Mesodermal cell (in vitro differentiated cells): Measurements from ENCODE around the gene DBH.

Source experiments
- H3K27ac ChIP-seq: 2 replicates; pipeline ENCODE4 v1.7.0; 2013; ENCODE audit warnings: mild to moderate bottlenecking, low read depth, low read length, moderate library complexity; ENCODE audit not compliant: severe bottlenecking
- H3K36me3 ChIP-seq: 2 replicates; pipeline ENCODE4 v1.7.1; 2013; ENCODE audit warnings: mild to moderate bottlenecking, low read length, moderate library complexity; ENCODE audit not compliant: control insufficient read depth, insufficient read depth
- H3K4me1 ChIP-seq: one replicate; pipeline ENCODE4 v1.7.1; 2013; ENCODE audit warnings: mild to moderate bottlenecking, low read length; ENCODE audit not compliant: insufficient read depth, control insufficient read depth, poor library complexity, severe bottlenecking
- H3K4me3 ChIP-seq: 2 replicates; pipeline ENCODE4 v1.7.0; 2013; ENCODE audit warnings: low read length, control low read depth, mild to moderate bottlenecking; ENCODE audit not compliant: insufficient read depth, poor library complexity, severe bottlenecking; ENCODE audit errors: extremely low read depth
- H3K9me3 ChIP-seq: 2 replicates; pipeline ENCODE4 v1.7.1; 2013; ENCODE audit warnings: mild to moderate bottlenecking, low read length, moderate library complexity; ENCODE audit not compliant: control insufficient read depth
- WGBS, 2 experiments: methylation state at CpG; one replicate each; pipeline ENCODE4 v1.1.5; 2013; ENCODE audit warnings: missing lambda C conversion rate in 2 of 2; ENCODE audit not compliant: insufficient coverage in 2 of 2; 5-methylcytosine and 5-hydroxymethylcytosine counted together

DBH gene

GRCh38 chr9:133677126-133678010 lies 41.2 kb downstream of the DBH start:
- H3K4me3 ChIP-seq = no peak overlapping the region
- H3K36me3 ChIP-seq = no peaks in the 10 kb centered on the region
- WGBS, 2 experiments = 86 to 95% methylated on average over 10 to 15 of the region's 17 CpGs
- no peaks in the 10 kb centered on the region for H3K9me3 ChIP-seq
- H3K4me1 ChIP-seq = peaks cover 7% of the 10 kb centered on the region
- H3K27ac ChIP-seq = no peak overlapping the region

GRCh38 chr9:133679056-133679455 lies 42.9 kb downstream of the DBH start:
- Histone ChIP-seq H3K36me3 (no peaks in the 10 kb centered on the region), H3K9me3 (no peaks in the 10 kb centered on the region), H3K27ac (no peak overlapping the region), H3K4me1 (peaks cover 18% of the 10 kb centered on the region), H3K4me3 (no peak overlapping the region)
- 88 to 91% methylated on average over 13 to 15 of the region's 15 CpGs for WGBS, 2 experiments

- H3K4me3 ChIP-seq = no peak overlapping the region
- H3K4me1 ChIP-seq = peaks cover 23% of the 10 kb centered on the region
- 96% methylated on average over 27 to 31 of the region's 35 CpGs for WGBS, 2 experiments
- H3K27ac ChIP-seq = no peak overlapping the region
- H3K9me3 ChIP-seq = no peaks in the 10 kb centered on the region
- H3K36me3 ChIP-seq = no peaks in the 10 kb centered on the region
Observed at GRCh38 chr9:133679466-133680061, 43.4 kb downstream of the DBH start.

GRCh38 chr9:133680250-133680975 lies 44.2 kb downstream of the DBH start:
- Histone ChIP-seq H3K9me3 (no peaks in the 10 kb centered on the region), H3K4me3 (no peak overlapping the region), H3K4me1 (peaks cover 26% of the 10 kb centered on the region), H3K27ac (no peak overlapping the region), H3K36me3 (no peaks in the 10 kb centered on the region)
- WGBS, 2 experiments = 89 to 90% methylated on average over 19 of the region's 21 CpGs

GRCh38 chr9:133680976-133681657 lies 45.0 kb downstream of the DBH start:
- WGBS, 2 experiments = 93 to 94% methylated on average over 17 to 19 of the region's 20 CpGs
- H3K4me3 ChIP-seq = no peak overlapping the region
- no peaks in the 10 kb centered on the region for H3K9me3 ChIP-seq
- no peak overlapping the region for H3K27ac ChIP-seq
- H3K36me3 ChIP-seq = no peaks in the 10 kb centered on the region
- peaks cover 26% of the 10 kb centered on the region for H3K4me1 ChIP-seq

GRCh38 chr9:133681658-133682306 lies 45.6 kb downstream of the DBH start:
- H3K27ac ChIP-seq = no peak overlapping the region
- WGBS, 2 experiments = 96 to 97% methylated on average over 30 to 34 of the region's 35 CpGs
- no peaks in the 10 kb centered on the region for H3K9me3 ChIP-seq
- no peak overlapping the region for H3K4me3 ChIP-seq
- peaks cover 26% of the 10 kb centered on the region for H3K4me1 ChIP-seq
- H3K36me3 ChIP-seq = no peaks in the 10 kb centered on the region

GRCh38 chr9:133682818-133683585 lies 46.8 kb downstream of the DBH start:
- peak overlapping the region; percentile 71 for H3K27ac ChIP-seq
- 92 to 93% methylated on average over 13 to 16 of the region's 20 CpGs for WGBS, 2 experiments

GRCh38 chr9:133683586-133684120 lies 47.5 kb downstream of the DBH start:
- peak overlapping the region; percentile 71 for H3K27ac ChIP-seq
- 80 to 82% methylated on average over 14 to 18 of the region's 19 CpGs for WGBS, 2 experiments

More at GRCh38 chr9:133682818-133683585, 46.8 kb downstream of the DBH start:
- H3K4me1 ChIP-seq = peaks cover 26% of the 10 kb centered on the region
- no peaks in the 10 kb centered on the region for H3K36me3 ChIP-seq
- no peak overlapping the region for H3K4me3 ChIP-seq
- H3K9me3 ChIP-seq = no peaks in the 10 kb centered on the region

GRCh38 chr9:133684121-133684935 lies 48.2 kb downstream of the DBH start:
- 91% methylated on average over 22 to 23 of the region's 26 CpGs for WGBS, 2 experiments
- H3K9me3 ChIP-seq = no peaks in the 10 kb centered on the region
- no peak overlapping the region for H3K4me3 ChIP-seq
- peaks cover 30% of the 10 kb centered on the region for H3K4me1 ChIP-seq
- peak overlapping the region; percentile 71 for H3K27ac ChIP-seq
- H3K36me3 ChIP-seq = no peaks in the 10 kb centered on the region

More at GRCh38 chr9:133683586-133684120, 47.5 kb downstream of the DBH start:
- Histone ChIP-seq H3K4me1 (peaks cover 27% of the 10 kb centered on the region), H3K9me3 (no peaks in the 10 kb centered on the region), H3K4me3 (no peak overlapping the region), H3K36me3 (no peaks in the 10 kb centered on the region)
